Epithelial cell of proximal tubule (primary cell): ENCODE data around the gene WNT5A. TPM values are rescaled to one million over a fixed set of nuclear protein-coding genes. Genes with fewer than 3 reads are reported as not detected.
A peak's percentile ranks its signal among the peaks of the same experiment; 100 is the strongest.

Source experiments
- DNase-seq: peaks from one replicate; pipeline ENCODE4 v3.0.0-alpha.2; 2011; ENCODE audit warnings: low read depth
- H3K4me3 ChIP-seq: 2 replicates; pipeline ENCODE4 v1.5.1; 2011; ENCODE audit warnings: low read depth, mild to moderate bottlenecking, low read length
- CTCF ChIP-seq: conservative IDR thresholded peaks from 2 replicates; pipeline ENCODE4 v1.5.1; 2012; ENCODE audit warnings: low read depth, mild to moderate bottlenecking, low read length
- total RNA-seq: library from RNA; depleted of rRNA; stranded (reverse); fragments of >200 nt; gene quantifications from 2 replicates; pipeline ENCODE4 v1.2.3, GENCODE V29; 2015

WNT5A gene
- total RNA-seq, 1 donor from 2014 or later: 4.4 TPM

- no peak for DNase-seq
- H3K4me3 ChIP-seq: no peak overlapping the region
Measured at GRCh38 chr3:55482496-55483195, 4.5 kb downstream of the WNT5A start.

GRCh38 chr3:55481744-55482495, 5.2 kb downstream of the WNT5A start:
- H3K4me3 ChIP-seq: peak overlapping the region; percentile 62
- no peak for TF ChIP-seq CTCF
- DNase-seq: no peak

More at GRCh38 chr3:55482496-55483195, 4.5 kb downstream of the WNT5A start:
- no peak for TF ChIP-seq CTCF

- TF ChIP-seq CTCF: no peak
- DNase-seq: no peak
- peak overlapping the region; percentile 62 for H3K4me3 ChIP-seq
Measured at GRCh38 chr3:55480911-55481743, 6.0 kb downstream of the WNT5A start.

GRCh38 chr3:55477306-55478303, 9.5 kb downstream of the WNT5A start:
- DNase-seq: no peak
- H3K4me3 ChIP-seq: no peak overlapping the region
- no peak for TF ChIP-seq CTCF

GRCh38 chr3:55476515-55476914, 10.6 kb downstream of the WNT5A start:
- no peak overlapping the region for H3K4me3 ChIP-seq
- no peak for DNase-seq
- no peak for TF ChIP-seq CTCF

GRCh38 chr3:55474213-55474632, 12.9 kb downstream of the WNT5A start:
- no peak for DNase-seq
- H3K4me3 ChIP-seq: no peak overlapping the region
- TF ChIP-seq CTCF: no peak
